Upper lobe of right lung (tissue), 1 donor: ENCODE results near the gene TMED3. TPM values are rescaled to one million over a fixed set of nuclear protein-coding genes. Genes with fewer than 3 reads are reported as not detected.
A peak's percentile ranks its signal among the peaks of the same experiment; 100 is the strongest.

ENCODE experiments used
- ATAC-seq: fragments of 200-7000 bp; cut with Tn5 transposase; one replicate; pipeline ENCODE4 v1.9.1; 2020; ENCODE audit warnings: mild to moderate bottlenecking, moderate library complexity
- DNase-seq: peaks from one replicate; pipeline ENCODE4 v3.0.0-alpha.2; 2020
- H3K27ac ChIP-seq: fragments of 200-600 bp; one replicate; pipeline ENCODE4 v1.8.0; 2022
- H3K27me3 ChIP-seq: fragments of 200-600 bp; one replicate; pipeline ENCODE4 v1.8.0; 2022; ENCODE audit warnings: mild to moderate bottlenecking
- H3K36me3 ChIP-seq: fragments of 200-600 bp; one replicate; pipeline ENCODE4 v1.8.0; 2022
- H3K4me1 ChIP-seq: fragments of 200-600 bp; one replicate; pipeline ENCODE4 v1.8.0; 2022
- H3K4me3 ChIP-seq: fragments of 200-600 bp; one replicate; pipeline ENCODE4 v1.8.0; 2022; ENCODE audit warnings: mild to moderate bottlenecking
- H3K9me3 ChIP-seq: fragments of 200-600 bp; one replicate; pipeline ENCODE4 v1.8.0; 2022
- intact Hi-C: fragments of 100-400 bp; cut with DNase I; formaldehyde crosslinking; loops from one replicate; pipeline ENCODE4 v1.11.0; 2022
- long read RNA-seq: library from polyadenylated mRNA; unstranded; transcript quantifications from one replicate; pipeline ENCODE4 v2.0.0, GENCODE V29; 2021
- total RNA-seq: library from RNA; stranded (reverse); fragmentation: NEBNext Ultra II Directional; extraction: Animal tissue kit (Norgen Biotek cat#: 25700); gene quantifications from one replicate; pipeline ENCODE4 v1.2.1, GENCODE V29; 2021
- TF ChIP-seq, protein P1 (sequence below): fragments of 200-600 bp; IDR thresholded peaks from one replicate; pipeline ENCODE4 v1.8.0; 2022; ENCODE audit warnings: antibody characterized with exemption
- donor health status: DM: no; HTN: yes; CAD: no; lungs with severe emphysema.

Gene TMED3
- 45.6 TPM for total RNA-seq
- long read RNA-seq, transcript TMED3-201 (3 exons, 1,475 nt) = major isoform, 77 of 80 reads
- long read RNA-seq, partial matches to known transcripts = 1 of 80 reads
- long read RNA-seq, other reads (novel, unspliced or antisense) = 1 of 80 reads

DNA sequence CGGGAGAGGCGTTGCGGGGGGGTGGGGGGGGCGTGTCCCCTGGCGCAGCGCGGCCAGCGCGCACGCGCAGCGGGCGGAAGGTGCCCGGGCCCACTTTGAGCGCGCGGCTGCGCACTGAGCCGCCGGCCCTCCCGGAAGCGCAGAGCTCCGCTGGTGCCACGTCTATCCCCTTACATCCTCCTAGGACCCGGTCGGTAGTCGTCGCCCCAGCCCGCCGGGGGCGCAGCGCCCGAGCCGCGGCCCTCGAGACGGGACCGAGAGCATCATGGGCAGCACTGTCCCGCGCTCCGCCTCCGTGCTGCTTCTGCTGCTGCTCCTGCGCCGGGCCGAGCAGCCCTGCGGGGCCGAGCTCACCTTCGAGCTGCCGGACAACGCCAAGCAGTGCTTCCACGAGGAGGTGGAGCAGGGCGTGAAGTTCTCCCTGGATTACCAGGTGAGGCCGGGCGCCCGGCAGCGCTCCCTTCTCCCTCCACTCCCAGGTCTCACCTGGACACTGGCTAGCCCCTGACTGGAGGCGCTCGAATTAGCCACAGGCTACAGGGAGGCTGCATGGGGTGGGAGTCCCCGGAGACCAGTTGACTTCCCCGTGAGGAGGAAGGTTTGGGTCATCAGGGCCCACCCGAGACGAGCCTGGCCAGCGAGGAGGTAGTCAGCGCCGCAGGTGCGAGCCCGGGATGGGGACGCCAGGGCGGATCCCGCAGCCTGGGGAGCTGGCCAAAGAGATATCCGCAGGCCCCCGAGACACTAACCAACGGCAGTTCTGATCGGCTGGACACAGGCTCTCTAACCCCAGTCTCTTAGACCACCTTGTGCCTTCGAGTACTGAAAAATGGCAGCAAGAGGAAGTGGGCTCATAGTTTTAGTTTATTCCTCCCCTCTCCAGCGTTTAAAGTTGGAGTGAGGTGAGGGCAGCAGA lies at the start of gene TMED3:
Gene TMED3 (plus strand): TSS at position 128 of the 916 bp plus-strand sequence. CDS start 138 bp downstream, at position 266.
- H3K9me3 ChIP-seq = no peaks in the 10 kb centered on the region
- ATAC-seq = peak; percentile 97
- intact Hi-C loops = no loop called here
- peaks cover 26% of the 10 kb centered on the region for H3K36me3 ChIP-seq
- TF ChIP-seq, protein P1, sequence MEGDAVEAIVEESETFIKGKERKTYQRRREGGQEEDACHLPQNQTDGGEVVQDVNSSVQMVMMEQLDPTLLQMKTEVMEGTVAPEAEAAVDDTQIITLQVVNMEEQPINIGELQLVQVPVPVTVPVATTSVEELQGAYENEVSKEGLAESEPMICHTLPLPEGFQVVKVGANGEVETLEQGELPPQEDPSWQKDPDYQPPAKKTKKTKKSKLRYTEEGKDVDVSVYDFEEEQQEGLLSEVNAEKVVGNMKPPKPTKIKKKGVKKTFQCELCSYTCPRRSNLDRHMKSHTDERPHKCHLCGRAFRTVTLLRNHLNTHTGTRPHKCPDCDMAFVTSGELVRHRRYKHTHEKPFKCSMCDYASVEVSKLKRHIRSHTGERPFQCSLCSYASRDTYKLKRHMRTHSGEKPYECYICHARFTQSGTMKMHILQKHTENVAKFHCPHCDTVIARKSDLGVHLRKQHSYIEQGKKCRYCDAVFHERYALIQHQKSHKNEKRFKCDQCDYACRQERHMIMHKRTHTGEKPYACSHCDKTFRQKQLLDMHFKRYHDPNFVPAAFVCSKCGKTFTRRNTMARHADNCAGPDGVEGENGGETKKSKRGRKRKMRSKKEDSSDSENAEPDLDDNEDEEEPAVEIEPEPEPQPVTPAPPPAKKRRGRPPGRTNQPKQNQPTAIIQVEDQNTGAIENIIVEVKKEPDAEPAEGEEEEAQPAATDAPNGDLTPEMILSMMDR = peak; percentile 33
- H3K27me3 ChIP-seq = peaks cover 5% of the 10 kb centered on the region
- peak within 1 kb of the TSS; percentile 45 for H3K27ac ChIP-seq
- H3K4me3 ChIP-seq = peak within 1 kb of the TSS; percentile 89
- DNase-seq = peak; percentile 91
- H3K4me1 ChIP-seq = peaks cover 14% of the 10 kb centered on the region

DNA sequence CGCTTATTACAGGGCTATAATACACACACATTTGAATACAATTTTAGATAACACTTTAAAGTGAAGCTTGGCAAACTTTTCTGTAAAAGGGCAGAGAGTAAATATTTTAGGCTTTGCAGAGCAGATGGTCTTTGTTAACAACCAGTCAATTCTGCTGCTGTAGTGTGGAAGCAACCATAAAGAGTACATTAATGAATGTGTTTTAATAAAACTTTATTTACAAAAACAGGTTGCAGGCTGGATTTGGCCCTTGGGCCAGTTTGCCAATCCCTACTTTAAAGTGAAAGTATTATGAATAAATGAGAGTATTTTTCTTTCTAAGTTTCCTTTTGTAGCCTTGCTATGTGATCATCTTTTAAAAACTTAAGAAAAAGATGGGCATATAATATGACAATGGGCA lies 49.1 kb upstream of the TMED3 start:
- H3K36me3 ChIP-seq = no peaks in the 10 kb centered on the region
- H3K4me3 ChIP-seq = no peak overlapping the region
- H3K27ac ChIP-seq = no peak overlapping the region
- no peaks in the 10 kb centered on the region for H3K4me1 ChIP-seq
- intact Hi-C loops = no loop called here
- TF ChIP-seq, protein P1 = no peak
- H3K9me3 ChIP-seq = no peaks in the 10 kb centered on the region
- ATAC-seq (no peak), DNase-seq (no peak)
- no peaks in the 10 kb centered on the region for H3K27me3 ChIP-seq

DNA sequence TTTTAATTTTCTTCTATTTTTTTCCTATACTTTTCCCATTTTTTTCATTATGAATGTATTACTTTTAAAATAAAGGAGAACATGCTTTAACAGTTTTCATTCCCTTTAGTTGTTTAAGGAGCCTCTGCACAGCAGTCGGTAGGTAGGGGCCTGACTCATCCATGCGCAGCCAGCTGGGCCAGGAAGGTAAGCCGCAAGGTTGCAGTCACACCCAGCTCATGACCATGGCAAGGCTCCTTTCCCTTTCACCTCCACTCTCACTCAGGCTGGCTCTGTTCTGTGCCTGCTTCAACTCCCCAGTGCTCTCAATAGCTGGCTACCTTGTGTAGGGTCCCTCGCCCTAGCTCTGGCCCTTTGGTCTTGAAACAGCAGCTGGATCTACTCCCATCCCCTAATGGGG lies 45.7 kb upstream of the TMED3 start:
- DNase-seq (no peak), ATAC-seq (no peak)
- H3K36me3 ChIP-seq = no peaks in the 10 kb centered on the region

DNA sequence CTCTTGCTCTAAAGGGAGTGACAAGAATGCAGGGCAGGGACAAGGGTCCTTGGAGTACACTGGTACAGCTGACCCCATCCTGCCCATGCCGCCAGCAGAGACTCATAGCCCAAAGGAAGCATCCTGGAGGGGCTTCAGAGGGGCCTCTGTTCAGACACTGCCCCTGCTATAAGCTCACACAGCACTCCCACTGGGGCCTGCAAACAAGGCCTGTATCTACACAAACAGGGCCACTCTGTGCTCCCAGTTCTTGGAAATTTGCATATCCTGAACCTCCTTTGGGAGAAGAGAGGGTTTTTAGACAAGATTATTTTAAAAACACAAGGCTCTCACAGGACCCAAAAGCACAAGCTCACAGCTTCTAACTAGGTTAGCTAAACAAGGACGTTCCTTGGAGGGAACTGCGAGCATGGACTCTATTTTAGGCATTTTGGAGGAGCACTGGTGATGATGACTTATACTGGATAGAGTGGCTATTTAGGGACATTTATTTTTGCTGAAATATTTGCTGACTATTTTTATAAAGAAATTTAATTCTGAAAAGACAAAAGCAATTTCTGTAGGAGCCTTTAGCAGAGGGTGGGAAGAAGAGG lies 44.8 kb upstream of the TMED3 start:
- no peak overlapping the region for H3K27ac ChIP-seq
- intact Hi-C loops = no loop called here
- peaks cover 5% of the 10 kb centered on the region for H3K27me3 ChIP-seq
- H3K4me1 ChIP-seq = no peaks in the 10 kb centered on the region
- no peak for ATAC-seq
- no peaks in the 10 kb centered on the region for H3K9me3 ChIP-seq
- no peak overlapping the region for H3K4me3 ChIP-seq
- no peak for DNase-seq
- H3K36me3 ChIP-seq = no peaks in the 10 kb centered on the region
- TF ChIP-seq, protein P1 = no peak

More for the DNA sequence above, 45.7 kb upstream of the TMED3 start:
- Histone ChIP-seq H3K27ac (no peak overlapping the region), H3K4me1 (no peaks in the 10 kb centered on the region), H3K27me3 (peaks cover 3% of the 10 kb centered on the region), H3K9me3 (no peaks in the 10 kb centered on the region), H3K4me3 (no peak overlapping the region)
- intact Hi-C loops = no loop called here
- TF ChIP-seq, protein P1 = no peak

DNA sequence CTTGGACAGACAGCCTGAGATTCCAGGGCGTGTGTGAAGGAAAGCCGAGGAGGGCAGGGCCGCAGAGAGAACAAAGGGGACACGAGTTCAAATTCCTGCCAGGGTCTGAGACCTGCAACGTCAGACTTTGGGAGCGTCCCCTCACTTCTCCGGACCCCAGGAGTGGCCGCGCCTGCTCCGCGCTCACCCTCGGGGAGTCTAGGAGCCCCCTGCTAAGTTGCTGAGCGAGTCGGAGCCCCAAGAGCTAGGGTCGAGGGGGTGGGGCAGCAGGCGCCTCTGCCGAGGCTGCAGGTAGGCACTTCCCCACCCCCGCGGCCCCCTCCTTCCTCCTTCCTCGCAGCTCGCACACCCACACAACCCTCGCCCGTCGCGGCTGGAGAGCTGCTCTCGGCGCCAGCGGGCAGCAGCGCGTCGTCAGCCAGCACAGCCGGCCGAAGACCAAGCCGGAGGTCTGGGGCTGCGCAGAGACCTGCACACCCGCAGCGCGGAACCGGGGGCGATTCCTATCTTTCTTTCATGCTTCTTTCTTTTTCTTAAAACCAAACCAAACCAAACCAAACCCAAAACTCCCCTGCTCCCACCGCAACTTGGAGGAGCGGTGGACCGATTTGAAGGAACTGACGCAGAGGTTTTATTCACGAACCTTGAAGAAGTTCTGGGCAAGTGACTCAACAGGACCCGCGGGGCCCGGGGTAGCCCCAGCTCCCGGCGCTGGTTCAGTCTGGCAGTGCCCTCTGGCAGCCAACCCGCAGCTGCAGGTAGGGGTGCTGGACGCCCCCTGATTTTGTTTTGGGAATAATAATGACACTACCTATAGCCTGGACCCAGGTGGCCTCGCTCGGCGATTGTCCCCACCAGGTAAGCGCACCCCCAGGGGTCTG lies 28.3 kb upstream of the TMED3 start, which contains the start of gene ANKRD34C:
Gene ANKRD34C (plus strand): TSS at position 352 of the 881 bp plus-strand sequence. CDS start 10,563 bp downstream, outside the sequence.
- Histone ChIP-seq H3K27me3 (peaks cover 58% of the 10 kb centered on the region), H3K27ac (no peak within 1 kb of the TSS), H3K36me3 (no peaks in the 10 kb centered on the region), H3K4me3 (no peak within 1 kb of the TSS), H3K4me1 (no peaks in the 10 kb centered on the region), H3K9me3 (no peaks in the 10 kb centered on the region)
- ATAC-seq = no peak
- intact Hi-C loops = no loop called here
- DNase-seq = no peak
- TF ChIP-seq, protein P1 = no peak
